NCI-H1694 (cell line): ENCODE measurements around the gene PCGF5.
"Not testable (repeated sequence)": the region's sequence is repeated elsewhere in the genome, so short reads cannot be mapped to it uniquely, and the experiment has no call there.

ENCODE experiments used
- DNase-seq: peaks from one replicate; lab custom pipeline; 2025; lab: John Stamatoyannopoulos, UW

The PCGF5 gene

DNA sequence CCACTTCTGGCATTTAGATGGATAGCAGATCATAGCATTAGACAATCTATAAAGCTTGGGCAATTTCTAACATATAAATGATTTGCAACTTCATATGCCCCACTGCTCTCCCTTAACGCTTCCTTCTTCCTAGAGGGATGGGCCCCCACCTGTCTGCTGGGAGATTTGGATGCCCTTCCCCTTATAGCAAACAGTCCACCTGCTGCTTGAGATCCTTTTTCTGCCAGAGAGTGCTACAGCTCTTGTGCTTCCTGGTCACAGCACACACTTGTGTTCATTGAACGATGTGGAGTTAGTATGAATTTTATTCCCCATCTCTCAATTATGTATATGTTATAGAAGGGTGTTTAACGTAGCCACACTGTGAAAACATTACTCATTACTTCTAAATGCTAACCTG is 10.4 kb upstream of the PCGF5 start:
- DNase-seq: no peak

GRCh38 chr10:91210435-91210834 is 10.0 kb upstream of the PCGF5 start:
- DNase-seq: no peak

DNA sequence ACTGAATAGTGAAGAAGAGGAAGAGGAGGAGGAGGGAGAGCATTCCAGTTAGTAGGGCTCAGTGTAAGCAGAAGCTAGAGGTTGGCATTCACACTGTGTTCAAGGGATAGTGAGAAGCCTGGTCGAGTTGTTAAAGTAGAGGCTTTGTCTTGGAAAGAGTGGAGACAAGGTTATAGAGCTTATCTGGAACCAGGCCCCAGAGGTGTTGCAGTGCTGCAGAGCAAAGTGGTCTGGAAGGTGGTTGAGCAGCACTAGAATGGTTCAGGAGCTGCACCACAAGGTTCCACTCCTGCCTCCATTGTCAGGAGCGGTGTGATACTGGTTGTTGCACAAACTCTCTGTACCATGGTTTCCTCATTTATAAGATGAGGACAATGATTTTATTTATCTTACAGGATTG is 8.8 kb upstream of the PCGF5 start:
- DNase-seq: no peak

DNA sequence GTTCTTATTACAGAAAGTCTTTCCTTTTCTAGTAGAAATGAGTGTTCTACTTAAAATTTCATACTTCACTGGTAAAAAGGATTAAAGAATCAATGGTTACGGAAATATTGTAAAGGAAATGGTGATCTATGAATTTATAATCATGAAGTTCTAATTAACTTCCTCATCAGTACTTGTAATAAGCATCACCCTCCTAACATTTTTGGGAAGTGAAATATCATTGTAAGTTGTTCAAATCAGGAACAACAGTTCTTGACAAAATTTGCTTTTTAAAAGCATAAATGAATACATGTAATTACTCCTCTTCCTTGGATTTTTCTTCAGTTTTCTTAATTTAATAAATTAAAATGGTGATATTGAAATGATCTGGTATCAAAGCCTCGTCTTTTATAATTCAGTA is 5.6 kb upstream of the PCGF5 start:
- DNase-seq: no peak

GRCh38 chr10:91215384-91215783 is 5.1 kb upstream of the PCGF5 start:
- no peak for DNase-seq

DNA sequence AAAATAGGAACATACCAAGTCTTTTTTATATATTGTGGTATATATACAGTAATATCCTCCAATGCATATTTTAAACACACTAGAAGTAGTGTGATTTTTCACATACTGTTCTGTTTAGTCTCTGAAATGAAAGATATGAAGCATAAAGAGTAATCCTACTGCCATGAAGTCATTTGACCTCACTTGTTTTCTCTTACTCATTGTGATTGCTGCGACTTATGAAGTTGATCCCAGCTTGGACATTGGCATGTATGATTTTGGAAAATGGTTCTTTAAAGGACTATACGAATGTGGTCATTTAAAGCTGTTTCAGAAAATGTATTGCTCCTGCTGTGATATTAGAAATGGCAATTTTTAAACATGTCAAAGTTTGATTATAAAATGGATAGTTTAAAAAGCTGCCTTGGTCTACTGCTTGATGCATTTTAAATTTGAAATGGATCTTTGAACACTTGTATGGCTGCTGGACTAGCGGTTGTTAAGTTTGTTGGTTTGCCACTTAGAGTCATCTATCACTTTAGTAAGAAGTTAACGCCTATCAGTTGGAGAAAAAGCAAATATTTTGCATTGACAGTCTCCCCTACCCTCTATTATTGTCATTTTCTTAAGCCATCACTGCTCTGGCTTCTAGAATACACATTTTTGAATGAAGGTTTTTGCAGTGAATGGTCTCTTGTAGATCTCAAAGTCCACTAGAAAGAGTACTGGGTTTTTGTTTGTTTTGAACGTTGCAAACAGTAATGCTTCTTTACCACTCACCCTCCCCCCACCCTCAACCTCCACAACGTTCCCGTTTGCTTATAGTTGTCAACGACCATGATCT is 881 bp upstream of the PCGF5 start:
- no peak for DNase-seq

DNA sequence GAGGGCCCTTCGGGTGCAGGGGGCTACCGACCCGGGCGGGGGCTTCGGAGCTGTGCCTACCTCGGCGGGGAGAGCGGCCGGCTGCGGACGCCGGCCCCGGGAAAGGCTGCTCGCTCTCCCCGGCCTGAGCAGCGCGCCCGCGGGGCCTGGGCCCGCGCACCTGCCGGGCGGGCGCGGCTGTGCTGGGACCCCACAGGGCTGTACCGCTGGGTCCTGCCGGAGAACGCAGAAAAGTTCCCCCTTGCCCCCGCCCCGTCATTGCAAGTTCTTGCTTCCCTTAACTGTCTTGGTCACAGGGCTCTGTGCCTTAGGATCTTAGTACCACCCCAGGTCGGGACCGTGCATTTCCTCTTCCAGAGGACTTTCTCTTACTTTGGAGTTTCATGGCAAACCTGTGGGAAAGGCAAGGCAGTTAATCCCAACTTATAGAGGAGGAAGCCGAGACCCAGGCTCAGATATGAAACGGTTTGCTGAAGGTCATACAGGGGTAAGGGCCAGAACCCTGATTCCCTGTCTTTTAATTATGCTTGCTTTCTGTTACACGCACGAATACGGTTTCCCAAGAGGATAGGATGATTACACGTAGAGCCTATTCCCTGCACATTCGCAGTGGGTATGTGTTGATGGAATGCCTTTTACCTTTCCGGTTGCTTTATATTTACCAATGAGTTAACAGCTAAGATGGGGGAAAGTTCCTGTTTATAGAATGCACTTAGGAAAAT is 652 bp downstream of the PCGF5 start:
- no peak for DNase-seq

GRCh38 chr10:91226093-91226492 is 5.6 kb downstream of the PCGF5 start:
- no peak for DNase-seq

DNA sequence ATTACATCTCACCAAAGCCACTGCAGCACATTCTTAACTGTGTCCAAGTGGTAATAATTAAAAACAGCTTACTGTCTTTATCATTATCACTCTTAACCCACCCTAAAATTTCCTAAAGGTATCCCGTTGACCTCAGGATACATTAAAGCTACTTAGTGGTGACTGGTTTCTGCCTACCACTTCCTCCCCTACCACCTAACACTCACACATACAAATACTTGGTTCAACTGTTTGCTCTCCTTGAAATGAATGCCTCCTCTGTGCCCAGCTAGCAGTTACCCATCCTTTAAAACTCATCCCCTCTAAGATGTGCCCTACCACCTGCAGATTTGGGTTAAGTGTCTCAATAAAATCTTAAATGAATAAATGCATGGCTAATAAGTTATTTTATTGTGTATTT is 7.1 kb downstream of the PCGF5 start:
- no peak for DNase-seq

GRCh38 chr10:91229683-91230082 is 9.2 kb downstream of the PCGF5 start:
- DNase-seq: no peak

DNA sequence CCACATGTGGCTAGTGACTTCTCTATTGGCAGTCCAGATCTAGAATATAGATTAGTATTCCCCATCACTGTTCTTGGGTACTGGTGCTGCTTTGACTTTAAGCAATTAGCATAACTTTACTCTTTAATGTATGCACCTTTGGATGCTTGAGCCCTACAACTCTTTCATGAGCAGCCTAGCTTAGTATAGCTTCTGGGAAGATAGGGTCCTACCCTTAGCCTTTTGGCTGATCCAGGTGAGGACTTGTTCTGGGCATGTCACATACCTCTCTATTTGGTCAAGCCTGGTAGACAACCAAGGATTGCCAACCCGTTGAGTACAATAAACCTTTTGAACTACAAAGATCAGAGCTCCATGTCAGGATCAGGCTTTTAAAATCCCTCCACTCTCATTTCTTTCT is 17.7 kb downstream of the PCGF5 start:
- no peak for DNase-seq

GRCh38 chr10:91239789-91240188 is 19.3 kb downstream of the PCGF5 start:
- DNase-seq: no peak

DNA sequence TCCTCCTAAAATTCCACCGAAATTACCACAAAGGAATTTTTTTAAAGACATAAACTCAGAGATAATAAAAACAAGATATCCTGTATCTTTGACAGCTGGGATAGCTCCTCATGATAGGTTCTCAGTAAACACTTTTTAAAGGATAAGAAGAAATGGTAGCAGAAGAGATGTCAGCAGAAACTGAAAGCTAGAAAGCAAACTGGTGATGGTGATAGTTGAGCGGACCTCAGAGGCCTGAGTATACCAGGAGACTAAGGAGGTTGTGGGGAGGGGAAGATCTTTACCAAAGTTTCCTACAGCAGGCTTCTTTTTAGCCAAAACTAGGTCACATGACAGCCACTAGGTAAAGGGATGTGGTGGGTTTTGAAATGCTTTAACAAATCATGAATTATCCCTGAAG is 22.5 kb downstream of the PCGF5 start:
- DNase-seq: no peak

DNA sequence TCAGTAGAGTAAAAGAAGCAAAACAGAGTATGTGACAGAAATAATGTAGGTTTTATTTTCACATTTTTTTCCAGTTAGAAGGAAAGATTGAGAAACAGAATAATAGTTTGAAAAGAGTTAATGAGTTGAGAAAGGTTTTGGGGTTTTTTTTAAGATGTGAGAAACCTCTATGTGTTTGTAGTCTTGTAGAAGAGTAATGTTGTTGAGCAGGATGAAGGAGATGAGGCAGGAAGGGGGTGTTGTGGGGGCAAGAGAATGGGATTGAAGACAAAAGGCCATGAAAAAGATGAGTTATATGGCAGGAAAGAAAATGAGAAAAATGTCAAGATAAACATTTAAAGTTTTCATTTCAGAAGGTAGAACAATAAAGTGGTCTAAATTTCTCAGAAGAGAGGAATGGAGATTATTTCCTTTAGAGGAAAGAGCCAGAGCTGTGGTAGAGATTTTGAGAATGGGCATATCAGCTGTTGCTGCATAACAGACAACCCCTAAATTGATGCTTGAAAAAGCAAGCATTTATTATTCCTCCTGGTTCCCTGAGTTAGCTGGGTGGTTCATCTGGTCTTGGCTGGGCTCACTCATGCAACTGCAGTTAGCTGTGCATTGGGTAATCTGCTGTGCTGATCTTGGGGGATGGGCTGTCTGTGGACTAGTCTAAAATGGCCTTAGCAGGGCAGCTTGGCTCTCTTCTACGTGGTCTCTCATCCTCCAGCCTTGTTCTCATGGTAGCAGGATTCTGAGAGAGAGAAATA is 27.1 kb downstream of the PCGF5 start:
- no peak for DNase-seq

DNA sequence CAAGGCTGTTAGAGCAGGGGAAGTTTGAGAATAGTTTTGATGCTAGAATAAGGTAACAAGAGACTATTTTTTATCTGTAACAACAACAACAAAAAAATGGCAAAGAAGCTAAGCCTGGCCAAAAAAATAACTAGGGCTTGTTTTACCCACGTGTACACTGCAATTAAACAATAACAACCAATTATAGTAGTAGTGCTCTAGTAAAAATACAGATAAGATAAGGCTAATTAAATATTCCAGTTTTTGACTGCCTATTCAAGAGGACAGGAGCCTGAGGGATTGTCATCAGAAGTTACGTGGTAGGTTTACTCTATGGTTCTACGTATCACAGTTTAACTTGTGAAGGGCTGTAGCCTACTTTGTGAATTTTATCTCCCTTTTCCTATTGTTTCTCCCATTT is 29.2 kb downstream of the PCGF5 start:
- DNase-seq: no peak

DNA sequence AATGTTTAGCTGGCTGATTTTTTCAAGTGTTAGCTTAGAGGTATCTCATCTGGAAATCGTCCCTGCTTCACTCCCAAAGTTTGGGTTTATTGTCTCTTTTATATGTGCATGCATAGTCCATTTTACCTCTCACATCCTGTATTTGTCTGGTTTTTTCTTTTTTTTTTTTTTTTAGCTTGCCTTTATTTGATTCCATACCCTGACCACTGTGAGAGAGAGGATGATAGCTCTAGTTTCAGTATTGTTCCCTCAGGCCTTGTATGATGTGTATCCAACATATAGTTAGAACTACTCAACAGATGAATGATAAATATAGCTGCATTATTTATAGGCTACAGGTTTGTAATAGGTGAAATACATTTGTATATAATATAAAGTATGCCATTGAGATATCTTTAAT is 29.9 kb downstream of the PCGF5 start:
- DNase-seq: no peak

GRCh38 chr10:91251430-91252056 is 31.1 kb downstream of the PCGF5 start:
- DNase-seq: peak; percentile 66

- DNase-seq: no peak
These were observed 32.8 kb downstream of the PCGF5 start for GRCh38 chr10:91253300-91253699.

DNA sequence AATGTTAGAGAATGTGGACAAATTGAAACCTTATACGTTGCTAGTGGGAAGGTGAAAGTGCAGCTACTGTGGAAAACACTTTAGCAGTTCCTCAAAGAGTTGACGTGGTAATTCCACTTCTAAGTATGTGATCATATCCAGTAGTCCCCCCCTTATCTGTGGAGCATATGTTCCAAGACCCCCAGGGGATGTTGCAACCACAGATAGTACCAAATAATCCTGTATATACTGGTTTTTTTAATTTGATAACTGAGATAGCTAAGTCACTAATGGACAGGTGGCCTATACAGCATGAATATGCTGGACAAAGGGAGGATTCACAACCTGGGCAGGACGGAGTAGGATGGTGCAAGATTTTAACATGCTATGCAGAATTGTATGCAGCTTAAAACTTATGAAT is 36.8 kb downstream of the PCGF5 start:
- no peak for DNase-seq

DNA sequence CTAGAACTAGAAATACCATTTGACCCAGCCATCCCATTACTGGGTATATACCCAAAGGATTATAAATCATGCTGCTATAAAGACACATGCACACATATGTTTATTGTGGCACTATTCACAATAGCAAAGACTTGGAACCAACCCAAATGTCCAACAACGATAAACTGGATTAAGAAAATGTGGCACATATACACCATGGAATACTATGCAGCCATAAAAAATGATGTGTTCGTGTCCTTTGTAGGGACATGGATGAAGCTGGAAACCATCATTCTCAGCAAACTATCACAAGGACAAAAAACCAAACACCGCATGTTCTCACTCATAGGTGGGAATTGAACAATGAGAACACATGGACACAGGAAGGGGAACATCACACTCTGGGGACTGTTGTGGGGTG is 40.0 kb downstream of the PCGF5 start:
- DNase-seq: not testable (repeated sequence)

GRCh38 chr10:91271886-91272285 is 51.4 kb downstream of the PCGF5 start:
- DNase-seq: no peak

DNA sequence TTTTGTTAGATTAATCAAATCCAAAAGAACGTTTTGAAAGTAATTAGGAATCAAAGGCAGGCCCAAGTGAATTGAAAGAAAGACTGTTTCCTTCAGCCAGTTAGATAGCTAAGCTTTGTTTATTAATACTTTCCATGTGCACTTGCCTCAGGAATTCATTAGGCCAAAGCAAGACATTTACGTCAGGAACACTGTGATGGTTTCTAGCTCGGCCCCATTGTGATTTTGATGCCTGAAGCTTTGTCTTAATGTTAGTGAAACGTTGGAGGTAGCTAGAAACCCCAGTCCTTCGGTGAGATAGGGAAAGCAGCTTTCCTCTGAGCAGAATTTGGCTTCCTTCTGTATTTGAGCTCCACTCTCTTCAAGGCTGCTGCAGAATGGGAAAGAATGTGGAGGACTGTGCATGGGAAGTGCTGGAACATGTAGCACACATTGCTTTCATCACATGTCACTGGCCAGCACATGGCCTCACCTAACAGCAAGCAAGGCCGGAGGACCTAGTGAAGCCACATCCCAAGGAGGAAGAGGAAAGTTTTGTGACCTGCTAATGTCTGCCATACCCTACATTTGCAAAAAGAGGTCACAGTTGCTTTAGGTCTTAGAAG is 64.1 kb downstream of the PCGF5 start:
- no peak for DNase-seq
